HFF-Myc (cell line): ENCODE measurements around the gene ARHGAP36.

Experiments
- DNase-seq: peaks from one replicate; pipeline ENCODE4 v3.0.0-alpha.2; 2011; ENCODE audit warnings: low read depth; ENCODE audit errors: extremely low read depth
- H3K4me3 ChIP-seq: replicated peaks from 2 replicates; pipeline ENCODE4 v1.5.1; 2011; ENCODE audit warnings: low read depth, mild to moderate bottlenecking, control low read depth, low read length
- CTCF ChIP-seq: IDR thresholded peaks from 2 replicates; pipeline ENCODE4 v1.5.1; 2012; ENCODE audit warnings: mild to moderate bottlenecking, low read depth, low read length, control low read depth; ENCODE audit errors: missing control alignments

ARHGAP36 gene

GRCh38 chrX:131083510-131084142 is 25.5 kb downstream of the ARHGAP36 start:
- no peak for DNase-seq

GRCh38 chrX:131084145-131084544 is 26.0 kb downstream of the ARHGAP36 start:
- TF ChIP-seq CTCF = no peak
- no peak for DNase-seq
- H3K4me3 ChIP-seq = no peak overlapping the region

More at GRCh38 chrX:131083510-131084142, 25.5 kb downstream of the ARHGAP36 start:
- no peak for TF ChIP-seq CTCF
- no peak overlapping the region for H3K4me3 ChIP-seq

- H3K4me3 ChIP-seq = no peak overlapping the region
- DNase-seq = no peak
- TF ChIP-seq CTCF = no peak
Observed at GRCh38 chrX:131136776-131137175, 78.6 kb downstream of the ARHGAP36 start.

GRCh38 chrX:131139072-131139471 is 80.9 kb downstream of the ARHGAP36 start:
- TF ChIP-seq CTCF = no peak

More at GRCh38 chrX:131139072-131139471, 80.9 kb downstream of the ARHGAP36 start:
- DNase-seq = no peak
- H3K4me3 ChIP-seq = no peak overlapping the region
